ENCODE data around the gene HSD3B7.

- TF ChIP-seq EZH2 (IDR thresholded peaks at IDR 0.05; ENCODE audit: borderline replicate concordance, insufficient read depth, low read depth, low read length, poor library complexity, severe bottlenecking) (no peak), CTCF (IDR thresholded peaks at IDR 0.05) (peak; percentile 90)
Observed at GRCh38 chr16:30984669-30985400, at the start of gene HSD3B7.
